ENCODE results near the gene FAHD2A.

- TF ChIP-seq CTCF (IDR thresholded peaks at IDR 0.05; ENCODE audit: insufficient read depth, low read length, poor library complexity, severe bottlenecking), result no peak
- no peak for TF ChIP-seq EZH2phosphoT487 (conservative IDR thresholded peaks at IDR 0.05; ENCODE audit: low read length)
Measured at GRCh38 chr2:95357717-95358280, 44.7 kb upstream of the FAHD2A start.
